ENCODE results near the gene ZC3H7A. TPM values are rescaled to one million over a fixed set of nuclear protein-coding genes. Genes with fewer than 3 reads are reported as not detected.

The ZC3H7A gene
- total RNA-seq, 1 experiment from 2014 or later = 42.0 TPM

DNA sequence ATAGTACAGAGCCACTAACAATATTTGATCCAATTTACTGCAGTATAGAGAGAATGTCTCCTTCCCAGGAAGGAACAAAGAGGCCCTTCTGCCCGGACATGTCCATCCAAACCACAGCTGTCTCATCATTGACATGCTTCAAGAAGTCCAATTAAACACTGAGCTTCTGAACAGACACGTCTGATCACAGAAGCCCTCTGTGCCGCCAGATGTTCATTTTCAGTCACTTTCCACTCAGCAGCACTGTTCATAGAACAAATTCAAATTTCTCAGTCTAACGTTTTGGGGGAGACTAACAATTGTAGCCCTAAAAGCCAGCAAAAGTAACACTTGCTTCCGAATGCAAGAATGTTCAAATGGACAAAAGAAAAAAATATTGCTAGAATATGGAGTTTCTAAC, 15.3 kb downstream of the ZC3H7A start:
- Mint-ChIP-seq H3K36me3 (ENCODE audit: insufficient read depth, unreplicated experiment) (peaks cover 12% of the 10 kb centered on the region), H3K4me1 (ENCODE audit: low read depth, unreplicated experiment) (peaks cover 10% of the 10 kb centered on the region), H3K4me3 (ENCODE audit: unreplicated experiment) (no peak overlapping the region), H3K9me3 (ENCODE audit: unreplicated experiment) (no peaks in the 10 kb centered on the region), H3K27me3 (ENCODE audit: insufficient read depth, unreplicated experiment) (no peaks in the 10 kb centered on the region), H3K27ac (ENCODE audit: unreplicated experiment) (no peak overlapping the region)
- TF ChIP-seq, protein P1, sequence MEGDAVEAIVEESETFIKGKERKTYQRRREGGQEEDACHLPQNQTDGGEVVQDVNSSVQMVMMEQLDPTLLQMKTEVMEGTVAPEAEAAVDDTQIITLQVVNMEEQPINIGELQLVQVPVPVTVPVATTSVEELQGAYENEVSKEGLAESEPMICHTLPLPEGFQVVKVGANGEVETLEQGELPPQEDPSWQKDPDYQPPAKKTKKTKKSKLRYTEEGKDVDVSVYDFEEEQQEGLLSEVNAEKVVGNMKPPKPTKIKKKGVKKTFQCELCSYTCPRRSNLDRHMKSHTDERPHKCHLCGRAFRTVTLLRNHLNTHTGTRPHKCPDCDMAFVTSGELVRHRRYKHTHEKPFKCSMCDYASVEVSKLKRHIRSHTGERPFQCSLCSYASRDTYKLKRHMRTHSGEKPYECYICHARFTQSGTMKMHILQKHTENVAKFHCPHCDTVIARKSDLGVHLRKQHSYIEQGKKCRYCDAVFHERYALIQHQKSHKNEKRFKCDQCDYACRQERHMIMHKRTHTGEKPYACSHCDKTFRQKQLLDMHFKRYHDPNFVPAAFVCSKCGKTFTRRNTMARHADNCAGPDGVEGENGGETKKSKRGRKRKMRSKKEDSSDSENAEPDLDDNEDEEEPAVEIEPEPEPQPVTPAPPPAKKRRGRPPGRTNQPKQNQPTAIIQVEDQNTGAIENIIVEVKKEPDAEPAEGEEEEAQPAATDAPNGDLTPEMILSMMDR (IDR thresholded peaks at IDR 0.05; ENCODE audit: insufficient read depth in 1 of 2, low read depth in 1 of 2, low read length in 1 of 2, severe bottlenecking in 1 of 2, unreplicated experiment in 1 of 2) = no peak
- Histone ChIP-seq H3K27me3 (replicated peaks; ENCODE audit: control insufficient read depth, insufficient read depth, low read length) (no peaks in the 10 kb centered on the region), H3K9me3 (no peaks in the 10 kb centered on the region), H3K4me3 (ENCODE audit: low read depth, low read length) (no peak overlapping the region), H3K36me3 (ENCODE audit: control insufficient read depth, insufficient read depth, low read length) (no peaks in the 10 kb centered on the region), H3K4me1 (peaks cover 8% of the 10 kb centered on the region; the same call in 1 of the 2 replicates)
- intact Hi-C loops (cut with micrococcal nuclease; ENCODE audit: unreplicated experiment) = no loop called here
- ChIA-PET POLR2A (no interaction called here), CTCF (interaction anchor here (0.5 kb wide), 1 partner anchor 9 kb away, joined by 3 read pairs; no protein-coding TSS in a partner anchor)
- no peak for DNase-seq
- no TSS peak for BruUV-seq (replicated peaks)

DNA sequence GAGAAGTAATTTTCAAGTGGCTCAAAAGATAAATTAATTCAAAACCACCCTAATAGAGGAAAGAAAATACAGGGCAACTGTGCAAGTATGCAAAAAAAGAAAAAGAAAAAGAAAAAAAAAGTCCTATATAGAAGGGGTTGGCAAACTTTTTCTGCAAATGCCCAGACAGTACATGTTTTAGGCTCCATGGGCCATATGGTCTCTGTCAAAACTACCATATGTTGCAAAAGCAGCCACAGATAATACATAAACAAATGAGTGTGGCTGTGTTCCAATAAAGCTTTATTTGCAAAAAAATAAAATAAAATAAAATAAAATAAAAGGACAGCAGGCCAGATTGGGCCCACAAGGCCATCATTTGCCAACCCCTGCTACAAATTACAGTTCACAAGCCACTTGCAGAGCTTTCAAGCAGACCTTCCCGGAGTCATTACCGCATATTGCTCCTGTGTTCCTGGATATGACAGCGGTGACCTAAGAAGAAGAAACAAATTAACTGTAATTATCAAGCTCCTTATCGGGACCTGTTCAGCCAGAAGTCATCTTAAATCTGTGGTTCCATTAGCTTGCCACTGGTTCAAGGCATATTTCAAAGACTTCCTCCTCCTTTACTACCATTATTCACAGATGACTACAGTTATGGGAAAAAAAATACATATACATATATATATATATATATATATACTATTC, 15.9 kb downstream of the ZC3H7A start:
- peaks cover 8% of the 10 kb centered on the region; the same call in 1 of the 2 replicates for H3K4me1 ChIP-seq
- intact Hi-C loops (cut with micrococcal nuclease; ENCODE audit: unreplicated experiment) = no loop called here
- H3K27ac Mint-ChIP-seq (ENCODE audit: unreplicated experiment) = no peak overlapping the region
- no peaks in the 10 kb centered on the region for H3K27me3 ChIP-seq (replicated peaks; ENCODE audit: control insufficient read depth, insufficient read depth, low read length)
- H3K4me3 Mint-ChIP-seq (ENCODE audit: unreplicated experiment) = no peak overlapping the region
- TF ChIP-seq, protein P1 (IDR thresholded peaks at IDR 0.05; ENCODE audit: insufficient read depth in 1 of 2, low read depth in 1 of 2, low read length in 1 of 2, severe bottlenecking in 1 of 2, unreplicated experiment in 1 of 2) = no peak
- no peaks in the 10 kb centered on the region for H3K36me3 ChIP-seq (ENCODE audit: control insufficient read depth, insufficient read depth, low read length)
- no TSS peak for BruUV-seq (replicated peaks)
- no peak overlapping the region for H3K4me3 ChIP-seq (ENCODE audit: low read depth, low read length)
- ChIA-PET CTCF (interaction anchor here (0.5 kb wide), 1 partner anchor 9 kb away, joined by 3 read pairs; no protein-coding TSS in a partner anchor), POLR2A (no interaction called here)
- H3K9me3 Mint-ChIP-seq (ENCODE audit: unreplicated experiment) = no peaks in the 10 kb centered on the region
- no peak for DNase-seq
- peaks cover 12% of the 10 kb centered on the region for H3K36me3 Mint-ChIP-seq (ENCODE audit: insufficient read depth, unreplicated experiment)
- H3K27me3 Mint-ChIP-seq (ENCODE audit: insufficient read depth, unreplicated experiment) = no peaks in the 10 kb centered on the region
- H3K4me1 Mint-ChIP-seq (ENCODE audit: low read depth, unreplicated experiment) = peaks cover 10% of the 10 kb centered on the region
- no peaks in the 10 kb centered on the region for H3K9me3 ChIP-seq

DNA sequence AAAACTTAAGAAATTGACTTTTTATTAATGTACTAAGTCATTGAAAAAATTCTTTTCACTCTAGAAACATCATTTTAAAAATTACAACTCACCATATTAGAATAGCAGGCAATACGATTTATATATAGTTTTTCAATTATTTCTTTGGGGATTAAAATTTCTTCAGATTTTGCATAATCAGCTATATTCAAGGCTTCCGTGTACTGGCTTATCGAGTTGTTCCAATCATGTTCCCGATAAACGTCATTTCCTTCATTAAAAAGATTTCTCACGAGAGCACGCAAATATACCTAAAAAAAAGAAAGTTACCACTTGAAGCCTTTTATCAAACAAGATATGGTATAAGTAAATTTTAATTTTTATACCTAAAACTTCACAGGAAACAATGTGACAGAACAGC, 18.0 kb downstream of the ZC3H7A start:
- peaks cover 4% of the 10 kb centered on the region; the same call in 1 of the 2 replicates for H3K4me1 ChIP-seq
- H3K27ac Mint-ChIP-seq (ENCODE audit: unreplicated experiment) = no peak overlapping the region
- no peaks in the 10 kb centered on the region for H3K27me3 ChIP-seq (replicated peaks; ENCODE audit: control insufficient read depth, insufficient read depth, low read length)
- no peaks in the 10 kb centered on the region for H3K9me3 Mint-ChIP-seq (ENCODE audit: unreplicated experiment)
- TF ChIP-seq, protein P1 (IDR thresholded peaks at IDR 0.05; ENCODE audit: insufficient read depth in 1 of 2, low read depth in 1 of 2, low read length in 1 of 2, severe bottlenecking in 1 of 2, unreplicated experiment in 1 of 2) = no peak
- POLR2A ChIA-PET = no interaction called here
- intact Hi-C loops (cut with micrococcal nuclease; ENCODE audit: unreplicated experiment) = no loop called here
- CTCF ChIA-PET = no interaction called here
- H3K9me3 ChIP-seq = no peaks in the 10 kb centered on the region
- DNase-seq = no peak
- no peaks in the 10 kb centered on the region for H3K27me3 Mint-ChIP-seq (ENCODE audit: insufficient read depth, unreplicated experiment)
- peaks cover 25% of the 10 kb centered on the region for H3K36me3 Mint-ChIP-seq (ENCODE audit: insufficient read depth, unreplicated experiment)
- H3K4me3 ChIP-seq (ENCODE audit: low read depth, low read length) = no peak overlapping the region
- no peak overlapping the region for H3K4me3 Mint-ChIP-seq (ENCODE audit: unreplicated experiment)
- H3K36me3 ChIP-seq (ENCODE audit: control insufficient read depth, insufficient read depth, low read length) = peaks cover 2% of the 10 kb centered on the region
- no TSS peak for BruUV-seq (replicated peaks)
- H3K4me1 Mint-ChIP-seq (ENCODE audit: low read depth, unreplicated experiment) = peaks cover 10% of the 10 kb centered on the region

All from Caco-2 (cell line).